ENCODE results near the gene TASOR2. TPM values are rescaled to one million over a fixed set of nuclear protein-coding genes. Genes with fewer than 3 reads are reported as not detected.

The TASOR2 gene
- total and polyA plus RNA-seq, 2 donors from 2014 or later = 3.9 to 58.8 TPM

- H3K9me3 ChIP-seq (ENCODE audit: control insufficient read depth in 2 of 3, insufficient read depth in 1 of 3, low read length in 3 of 3) = no peaks in the 10 kb centered on the region
- H3K9ac ChIP-seq (ENCODE audit: low read length in 3 of 3) = no peak overlapping the region
- no peak for TF ChIP-seq CTCF (IDR thresholded peaks at IDR 0.05; ENCODE audit: borderline replicate concordance, extremely low read depth, insufficient read depth)
- no peak overlapping the region for H3K4me3 ChIP-seq (ENCODE audit: low read length in 3 of 3)
- no peak for FAIRE-seq
- intact Hi-C loops (cut with DNase I) = no loop called here
- peaks cover 0 to 4% (median 3%) of the 10 kb centered on the region in 3 donors for H3K36me3 ChIP-seq (ENCODE audit: control insufficient read depth in 2 of 3, insufficient read depth in 3 of 3, low read length in 3 of 3)
- H3K4me1 ChIP-seq (ENCODE audit: control insufficient read depth in 2 of 3, insufficient read depth in 2 of 3, low read depth in 1 of 3, low read length in 3 of 3) = no peaks in the 10 kb centered on the region
- no peaks in the 10 kb centered on the region for H3K27me3 ChIP-seq (ENCODE audit: control insufficient read depth, insufficient read depth, low read length)
- no peak for DNase-seq
- no peak overlapping the region for H3K27ac ChIP-seq (ENCODE audit: low read depth in 2 of 2, low read length in 2 of 2)
Measured at GRCh38 chr10:5719546-5719945, 34.9 kb downstream of the TASOR2 start.

GRCh38 chr10:5720182-5720581, 35.5 kb downstream of the TASOR2 start:
- FAIRE-seq (no peak), DNase-seq (no peak)
- H3K4me3 ChIP-seq (ENCODE audit: low read length in 3 of 3) = no peak overlapping the region
- H3K27me3 ChIP-seq (ENCODE audit: control insufficient read depth, insufficient read depth, low read length) = no peaks in the 10 kb centered on the region
- H3K4me1 ChIP-seq (ENCODE audit: control insufficient read depth in 2 of 3, insufficient read depth in 2 of 3, low read depth in 1 of 3, low read length in 3 of 3) = no peaks in the 10 kb centered on the region
- intact Hi-C loops (cut with DNase I) = no loop called here
- no peak overlapping the region for H3K27ac ChIP-seq (ENCODE audit: low read depth in 2 of 2, low read length in 2 of 2)
- no peak overlapping the region for H3K9ac ChIP-seq (ENCODE audit: low read length in 3 of 3)
- H3K36me3 ChIP-seq (ENCODE audit: control insufficient read depth in 2 of 3, insufficient read depth in 3 of 3, low read length in 3 of 3) = peaks cover 0 to 4% (median 3%) of the 10 kb centered on the region in 3 donors
- no peaks in the 10 kb centered on the region for H3K9me3 ChIP-seq (ENCODE audit: control insufficient read depth in 2 of 3, insufficient read depth in 1 of 3, low read length in 3 of 3)
- TF ChIP-seq CTCF (IDR thresholded peaks at IDR 0.05; ENCODE audit: borderline replicate concordance, extremely low read depth, insufficient read depth) = no peak

- Histone ChIP-seq H3K4me3 (ENCODE audit: low read length in 3 of 3) (no peak overlapping the region), H3K36me3 (ENCODE audit: control insufficient read depth in 2 of 3, insufficient read depth in 3 of 3, low read length in 3 of 3) (peaks cover 0 to 4% (median 3%) of the 10 kb centered on the region in 3 donors), H3K4me1 (ENCODE audit: control insufficient read depth in 2 of 3, insufficient read depth in 2 of 3, low read depth in 1 of 3, low read length in 3 of 3) (no peaks in the 10 kb centered on the region), H3K9ac (ENCODE audit: low read length in 3 of 3) (no peak overlapping the region), H3K27me3 (ENCODE audit: control insufficient read depth, insufficient read depth, low read length) (no peaks in the 10 kb centered on the region), H3K9me3 (ENCODE audit: control insufficient read depth in 2 of 3, insufficient read depth in 1 of 3, low read length in 3 of 3) (no peaks in the 10 kb centered on the region), H3K27ac (ENCODE audit: low read depth in 2 of 2, low read length in 2 of 2) (no peak overlapping the region)
- FAIRE-seq (no peak), DNase-seq (no peak)
- intact Hi-C loops (cut with DNase I) = no loop called here
- TF ChIP-seq CTCF (IDR thresholded peaks at IDR 0.05; ENCODE audit: borderline replicate concordance, extremely low read depth, insufficient read depth) = no peak
Measured at GRCh38 chr10:5723692-5724091, 39.1 kb downstream of the TASOR2 start.

GRCh38 chr10:5730766-5731165, 46.1 kb downstream of the TASOR2 start:
- H3K27me3 ChIP-seq (ENCODE audit: control insufficient read depth, insufficient read depth, low read length) = no peaks in the 10 kb centered on the region
- DNase-seq = no peak
- intact Hi-C loops (cut with DNase I) = no loop called here
- H3K9me3 ChIP-seq (ENCODE audit: control insufficient read depth in 2 of 3, insufficient read depth in 1 of 3, low read length in 3 of 3) = no peaks in the 10 kb centered on the region
- H3K36me3 ChIP-seq (ENCODE audit: control insufficient read depth in 2 of 3, insufficient read depth in 3 of 3, low read length in 3 of 3) = peaks cover 0 to 19% (median 5%) of the 10 kb centered on the region in 3 donors
- no peak overlapping the region for H3K27ac ChIP-seq (ENCODE audit: low read depth in 2 of 2, low read length in 2 of 2)
- TF ChIP-seq CTCF (IDR thresholded peaks at IDR 0.05; ENCODE audit: borderline replicate concordance, extremely low read depth, insufficient read depth) = no peak
- no peak overlapping the region for H3K4me3 ChIP-seq (ENCODE audit: low read length in 3 of 3)
- H3K4me1 ChIP-seq (ENCODE audit: control insufficient read depth in 2 of 3, insufficient read depth in 2 of 3, low read depth in 1 of 3, low read length in 3 of 3) = no peaks in the 10 kb centered on the region
- no peak overlapping the region for H3K9ac ChIP-seq (ENCODE audit: low read length in 3 of 3)
- FAIRE-seq = no peak

All from kidney (tissue), 14 donors.